HEK293 (cell line): Measurements from ENCODE around the gene CABCOCO1.

Experiments used
- SETDB1 ChIP-seq: IDR thresholded peaks from one replicate; pipeline ENCODE4 v1.6.1; 2017; ENCODE audit warnings: mild to moderate bottlenecking, low read length, moderate library complexity, mixed read lengths; ENCODE audit not compliant: insufficient read length
- SP2 ChIP-seq: fragments of 450-650 bp; formaldehyde crosslinking; IDR thresholded peaks from 2 replicates; pipeline ENCODE4 v1.5.1; 2016; ENCODE audit warnings: missing biosample characterization, missing genetic modification characterization
- YY1 ChIP-seq: fragments of 450-650 bp; formaldehyde crosslinking; IDR thresholded peaks from 2 replicates; pipeline ENCODE4 v1.5.1; 2018; ENCODE audit warnings: missing biosample characterization, missing genetic modification characterization
- ZNF792 ChIP-seq: fragments of 450-650 bp; formaldehyde crosslinking; IDR thresholded peaks from 2 replicates; pipeline ENCODE4 v1.5.1; 2016; ENCODE audit warnings: missing biosample characterization, missing genetic modification characterization
- TF ChIP-seq, protein P1 (sequence below): fragments of 450-650 bp; IDR thresholded peaks from 2 replicates; pipeline ENCODE4 v1.5.1; 2018; ENCODE audit warnings: missing biosample characterization, mild to moderate bottlenecking, missing genetic modification characterization
- TF ChIP-seq, protein P2 (sequence below): fragments of 450-650 bp; formaldehyde crosslinking; IDR thresholded peaks from 2 replicates; pipeline ENCODE4 v1.5.1; 2016; ENCODE audit warnings: missing biosample characterization, missing genetic modification characterization
- TF ChIP-seq, protein P3 (sequence below): fragments of 450-650 bp; formaldehyde crosslinking; IDR thresholded peaks from 2 replicates; pipeline ENCODE4 v1.5.1; 2017; ENCODE audit warnings: missing biosample characterization, missing genetic modification characterization
- TF ChIP-seq, protein P4 (sequence below): fragments of 450-650 bp; formaldehyde crosslinking; IDR thresholded peaks from 2 replicates; pipeline ENCODE4 v1.5.1; 2016; ENCODE audit warnings: missing biosample characterization, missing genetic modification characterization
- TF ChIP-seq, protein P5 (sequence below): sonication (generic); formaldehyde crosslinking; IDR thresholded peaks from 2 replicates; pipeline ENCODE4 v1.8.1; 2022; ENCODE audit warnings: mild to moderate bottlenecking, moderate library complexity, missing genetic modification reagents

DNA sequence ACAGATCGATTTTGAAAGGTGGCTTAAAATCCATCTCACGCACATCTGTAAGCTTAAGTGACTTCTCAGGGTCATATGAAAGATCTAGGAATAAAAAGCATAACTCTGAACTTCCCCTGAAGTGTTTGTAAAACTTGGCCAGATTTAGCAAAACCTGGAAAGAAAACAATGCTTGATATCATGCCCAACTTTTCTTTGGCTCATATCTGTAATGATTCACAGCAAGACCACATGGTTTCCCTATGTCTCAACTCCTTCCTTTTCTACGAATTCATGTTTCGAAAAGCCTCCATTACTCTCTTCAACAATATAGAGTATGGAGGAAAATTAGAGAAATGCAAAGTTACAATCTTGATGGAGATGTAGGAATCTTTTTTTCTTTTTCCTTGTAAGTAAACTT, 20.1 kb upstream of the CABCOCO1 start:
- TF ChIP-seq SP2 (tag by site-specific recombination): no peak
- TF ChIP-seq, protein P1, sequence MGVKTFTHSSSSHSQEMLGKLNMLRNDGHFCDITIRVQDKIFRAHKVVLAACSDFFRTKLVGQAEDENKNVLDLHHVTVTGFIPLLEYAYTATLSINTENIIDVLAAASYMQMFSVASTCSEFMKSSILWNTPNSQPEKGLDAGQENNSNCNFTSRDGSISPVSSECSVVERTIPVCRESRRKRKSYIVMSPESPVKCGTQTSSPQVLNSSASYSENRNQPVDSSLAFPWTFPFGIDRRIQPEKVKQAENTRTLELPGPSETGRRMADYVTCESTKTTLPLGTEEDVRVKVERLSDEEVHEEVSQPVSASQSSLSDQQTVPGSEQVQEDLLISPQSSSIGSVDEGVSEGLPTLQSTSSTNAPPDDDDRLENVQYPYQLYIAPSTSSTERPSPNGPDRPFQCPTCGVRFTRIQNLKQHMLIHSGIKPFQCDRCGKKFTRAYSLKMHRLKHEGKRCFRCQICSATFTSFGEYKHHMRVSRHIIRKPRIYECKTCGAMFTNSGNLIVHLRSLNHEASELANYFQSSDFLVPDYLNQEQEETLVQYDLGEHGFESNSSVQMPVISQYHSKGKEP (tag by site-specific recombination): no peak
- TF ChIP-seq, protein P2, sequence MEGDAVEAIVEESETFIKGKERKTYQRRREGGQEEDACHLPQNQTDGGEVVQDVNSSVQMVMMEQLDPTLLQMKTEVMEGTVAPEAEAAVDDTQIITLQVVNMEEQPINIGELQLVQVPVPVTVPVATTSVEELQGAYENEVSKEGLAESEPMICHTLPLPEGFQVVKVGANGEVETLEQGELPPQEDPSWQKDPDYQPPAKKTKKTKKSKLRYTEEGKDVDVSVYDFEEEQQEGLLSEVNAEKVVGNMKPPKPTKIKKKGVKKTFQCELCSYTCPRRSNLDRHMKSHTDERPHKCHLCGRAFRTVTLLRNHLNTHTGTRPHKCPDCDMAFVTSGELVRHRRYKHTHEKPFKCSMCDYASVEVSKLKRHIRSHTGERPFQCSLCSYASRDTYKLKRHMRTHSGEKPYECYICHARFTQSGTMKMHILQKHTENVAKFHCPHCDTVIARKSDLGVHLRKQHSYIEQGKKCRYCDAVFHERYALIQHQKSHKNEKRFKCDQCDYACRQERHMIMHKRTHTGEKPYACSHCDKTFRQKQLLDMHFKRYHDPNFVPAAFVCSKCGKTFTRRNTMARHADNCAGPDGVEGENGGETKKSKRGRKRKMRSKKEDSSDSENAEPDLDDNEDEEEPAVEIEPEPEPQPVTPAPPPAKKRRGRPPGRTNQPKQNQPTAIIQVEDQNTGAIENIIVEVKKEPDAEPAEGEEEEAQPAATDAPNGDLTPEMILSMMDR: no peak
- no peak for TF ChIP-seq YY1 (tag by site-specific recombination)
- TF ChIP-seq, protein P3, sequence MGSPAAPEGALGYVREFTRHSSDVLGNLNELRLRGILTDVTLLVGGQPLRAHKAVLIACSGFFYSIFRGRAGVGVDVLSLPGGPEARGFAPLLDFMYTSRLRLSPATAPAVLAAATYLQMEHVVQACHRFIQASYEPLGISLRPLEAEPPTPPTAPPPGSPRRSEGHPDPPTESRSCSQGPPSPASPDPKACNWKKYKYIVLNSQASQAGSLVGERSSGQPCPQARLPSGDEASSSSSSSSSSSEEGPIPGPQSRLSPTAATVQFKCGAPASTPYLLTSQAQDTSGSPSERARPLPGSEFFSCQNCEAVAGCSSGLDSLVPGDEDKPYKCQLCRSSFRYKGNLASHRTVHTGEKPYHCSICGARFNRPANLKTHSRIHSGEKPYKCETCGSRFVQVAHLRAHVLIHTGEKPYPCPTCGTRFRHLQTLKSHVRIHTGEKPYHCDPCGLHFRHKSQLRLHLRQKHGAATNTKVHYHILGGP (tag by site-specific recombination): no peak
- no peak for TF ChIP-seq ZNF792 (tag by site-specific recombination)
- TF ChIP-seq SETDB1: no peak
- TF ChIP-seq, protein P4, sequence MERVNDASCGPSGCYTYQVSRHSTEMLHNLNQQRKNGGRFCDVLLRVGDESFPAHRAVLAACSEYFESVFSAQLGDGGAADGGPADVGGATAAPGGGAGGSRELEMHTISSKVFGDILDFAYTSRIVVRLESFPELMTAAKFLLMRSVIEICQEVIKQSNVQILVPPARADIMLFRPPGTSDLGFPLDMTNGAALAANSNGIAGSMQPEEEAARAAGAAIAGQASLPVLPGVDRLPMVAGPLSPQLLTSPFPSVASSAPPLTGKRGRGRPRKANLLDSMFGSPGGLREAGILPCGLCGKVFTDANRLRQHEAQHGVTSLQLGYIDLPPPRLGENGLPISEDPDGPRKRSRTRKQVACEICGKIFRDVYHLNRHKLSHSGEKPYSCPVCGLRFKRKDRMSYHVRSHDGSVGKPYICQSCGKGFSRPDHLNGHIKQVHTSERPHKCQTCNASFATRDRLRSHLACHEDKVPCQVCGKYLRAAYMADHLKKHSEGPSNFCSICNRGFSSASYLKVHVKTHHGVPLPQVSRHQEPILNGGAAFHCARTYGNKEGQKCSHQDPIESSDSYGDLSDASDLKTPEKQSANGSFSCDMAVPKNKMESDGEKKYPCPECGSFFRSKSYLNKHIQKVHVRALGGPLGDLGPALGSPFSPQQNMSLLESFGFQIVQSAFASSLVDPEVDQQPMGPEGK: no peak
- TF ChIP-seq, protein P5, sequence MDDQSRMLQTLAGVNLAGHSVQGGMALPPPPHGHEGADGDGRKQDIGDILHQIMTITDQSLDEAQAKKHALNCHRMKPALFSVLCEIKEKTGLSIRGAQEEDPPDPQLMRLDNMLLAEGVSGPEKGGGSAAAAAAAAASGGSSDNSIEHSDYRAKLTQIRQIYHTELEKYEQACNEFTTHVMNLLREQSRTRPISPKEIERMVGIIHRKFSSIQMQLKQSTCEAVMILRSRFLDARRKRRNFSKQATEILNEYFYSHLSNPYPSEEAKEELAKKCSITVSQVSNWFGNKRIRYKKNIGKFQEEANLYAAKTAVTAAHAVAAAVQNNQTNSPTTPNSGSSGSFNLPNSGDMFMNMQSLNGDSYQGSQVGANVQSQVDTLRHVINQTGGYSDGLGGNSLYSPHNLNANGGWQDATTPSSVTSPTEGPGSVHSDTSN (CRISPR knock-in tag): no peak
